ENCODE measurements around the gene MCTP1.

DNA sequence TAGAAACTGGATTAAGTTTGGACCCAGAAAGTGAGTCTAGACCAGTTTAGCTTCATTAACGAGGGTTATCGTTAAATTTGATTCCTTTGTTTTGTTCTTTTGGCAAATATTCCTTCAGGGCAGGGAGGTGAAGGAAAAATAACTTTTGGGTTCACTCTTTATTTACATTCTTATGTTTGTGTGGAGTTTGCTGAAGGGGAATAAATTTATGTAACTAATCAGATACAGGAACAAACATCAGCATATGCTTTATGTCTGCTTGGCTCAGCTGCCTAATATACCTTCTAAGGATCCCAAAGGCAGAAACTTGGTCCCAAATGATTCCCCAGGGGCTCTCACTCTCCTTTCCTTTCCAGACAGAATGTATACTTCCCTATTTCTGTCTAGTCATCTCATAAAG, 132.4 kb downstream of the MCTP1 start:
- TF ChIP-seq, protein P1, sequence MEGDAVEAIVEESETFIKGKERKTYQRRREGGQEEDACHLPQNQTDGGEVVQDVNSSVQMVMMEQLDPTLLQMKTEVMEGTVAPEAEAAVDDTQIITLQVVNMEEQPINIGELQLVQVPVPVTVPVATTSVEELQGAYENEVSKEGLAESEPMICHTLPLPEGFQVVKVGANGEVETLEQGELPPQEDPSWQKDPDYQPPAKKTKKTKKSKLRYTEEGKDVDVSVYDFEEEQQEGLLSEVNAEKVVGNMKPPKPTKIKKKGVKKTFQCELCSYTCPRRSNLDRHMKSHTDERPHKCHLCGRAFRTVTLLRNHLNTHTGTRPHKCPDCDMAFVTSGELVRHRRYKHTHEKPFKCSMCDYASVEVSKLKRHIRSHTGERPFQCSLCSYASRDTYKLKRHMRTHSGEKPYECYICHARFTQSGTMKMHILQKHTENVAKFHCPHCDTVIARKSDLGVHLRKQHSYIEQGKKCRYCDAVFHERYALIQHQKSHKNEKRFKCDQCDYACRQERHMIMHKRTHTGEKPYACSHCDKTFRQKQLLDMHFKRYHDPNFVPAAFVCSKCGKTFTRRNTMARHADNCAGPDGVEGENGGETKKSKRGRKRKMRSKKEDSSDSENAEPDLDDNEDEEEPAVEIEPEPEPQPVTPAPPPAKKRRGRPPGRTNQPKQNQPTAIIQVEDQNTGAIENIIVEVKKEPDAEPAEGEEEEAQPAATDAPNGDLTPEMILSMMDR (conservative IDR thresholded peaks at IDR 0.05; ENCODE audit: low read length): no peak
- no peak for TF ChIP-seq EZH2phosphoT487 (IDR thresholded peaks at IDR 0.05; ENCODE audit: borderline replicate concordance)
